ENCODE results near the gene APOM.

APOM gene

DNA sequence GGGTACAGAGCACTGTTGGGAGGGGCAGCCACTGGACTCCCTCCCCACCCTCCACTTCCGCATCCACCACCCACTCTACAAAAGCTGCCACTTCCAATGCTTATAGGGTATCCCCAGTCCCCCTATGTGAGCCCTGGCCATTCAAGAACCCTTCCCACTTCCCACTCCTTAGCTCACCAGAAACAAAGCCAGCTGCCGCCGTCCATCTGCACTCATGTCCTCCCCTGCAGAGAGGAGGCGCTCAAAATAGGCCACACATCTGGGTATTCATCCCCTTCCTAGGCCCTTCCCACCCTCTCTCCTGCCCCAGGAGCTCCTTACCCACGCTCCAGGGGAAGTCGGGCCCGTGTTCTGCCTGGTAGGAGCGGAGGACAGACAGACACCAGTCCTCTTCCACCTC is 31.6 kb downstream of the APOM start:
- H3K4me3 ChIP-seq (ENCODE audit: low read depth, low read length), result no peak overlapping the region
- TF ChIP-seq MAX (IDR thresholded peaks at IDR 0.05; ENCODE audit: low read depth, low read length) (no peak), CTCF (IDR thresholded peaks at IDR 0.05; ENCODE audit: low read depth, low read length) (no peak), MYC (IDR thresholded peaks at IDR 0.05; ENCODE audit: low read depth, low read length) (no peak), POLR2A (IDR thresholded peaks at IDR 0.05; ENCODE audit: extremely low read depth, insufficient read length) (no peak)
- no peak for DNase-seq (ENCODE audit: low read depth)

- H3K4me3 ChIP-seq (ENCODE audit: low read depth, low read length), result no peak overlapping the region
- no peak for DNase-seq (ENCODE audit: low read depth)
- TF ChIP-seq CTCF (IDR thresholded peaks at IDR 0.05; ENCODE audit: low read depth, low read length) (no peak), MYC (IDR thresholded peaks at IDR 0.05; ENCODE audit: low read depth, low read length) (no peak)
Observed at GRCh38 chr6:31687860-31688693, 32.4 kb downstream of the APOM start.

GRCh38 chr6:31689249-31690110 is 33.8 kb downstream of the APOM start:
- TF ChIP-seq MAX (IDR thresholded peaks at IDR 0.05; ENCODE audit: low read depth, low read length) (no peak), CTCF (IDR thresholded peaks at IDR 0.05; ENCODE audit: low read depth, low read length) (peak; percentile 60), MYC (IDR thresholded peaks at IDR 0.05; ENCODE audit: low read depth, low read length) (no peak)
- H3K4me3 ChIP-seq (ENCODE audit: low read depth, low read length), result no peak overlapping the region
- no peak for DNase-seq (ENCODE audit: low read depth)

- DNase-seq (ENCODE audit: low read depth), result no peak
- TF ChIP-seq MYC (IDR thresholded peaks at IDR 0.05; ENCODE audit: low read depth, low read length) (no peak), CTCF (IDR thresholded peaks at IDR 0.05; ENCODE audit: low read depth, low read length) (no peak)
- H3K4me3 ChIP-seq (ENCODE audit: low read depth, low read length), result no peak overlapping the region
Observed at GRCh38 chr6:31690231-31691077, 34.8 kb downstream of the APOM start.

DNA sequence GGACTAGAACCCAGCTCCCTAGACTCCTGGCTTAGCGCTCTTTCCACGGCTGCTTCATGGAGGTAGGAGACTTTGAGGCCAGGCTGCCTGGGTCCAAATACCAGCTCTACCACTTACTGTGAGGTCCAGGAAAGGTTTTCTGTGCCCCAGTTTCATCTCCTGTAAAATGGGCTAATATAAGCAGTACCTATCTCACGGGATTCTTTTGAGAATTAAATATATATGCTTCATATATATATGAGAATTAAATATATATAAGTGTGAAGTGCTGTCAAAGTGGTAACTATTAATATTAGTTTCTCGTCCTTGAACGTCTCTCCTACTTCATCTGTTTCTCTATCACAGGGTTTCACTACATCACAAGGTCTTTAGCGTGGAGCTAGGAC is 35.4 kb downstream of the APOM start:
- TF ChIP-seq CTCF (IDR thresholded peaks at IDR 0.05; ENCODE audit: low read depth, low read length) (no peak), MAX (IDR thresholded peaks at IDR 0.05; ENCODE audit: low read depth, low read length) (no peak), POLR2A (IDR thresholded peaks at IDR 0.05; ENCODE audit: extremely low read depth, insufficient read length) (no peak), MYC (IDR thresholded peaks at IDR 0.05; ENCODE audit: low read depth, low read length) (no peak)
- H3K4me3 ChIP-seq (ENCODE audit: low read depth, low read length), result no peak overlapping the region
- DNase-seq (ENCODE audit: low read depth), result no peak
